ENCODE measurements around the gene THAP4.
"Not testable (repeated sequence)": the region's sequence is repeated elsewhere in the genome, so short reads cannot be mapped to it uniquely, and the experiment has no call there.

Gene THAP4

DNA sequence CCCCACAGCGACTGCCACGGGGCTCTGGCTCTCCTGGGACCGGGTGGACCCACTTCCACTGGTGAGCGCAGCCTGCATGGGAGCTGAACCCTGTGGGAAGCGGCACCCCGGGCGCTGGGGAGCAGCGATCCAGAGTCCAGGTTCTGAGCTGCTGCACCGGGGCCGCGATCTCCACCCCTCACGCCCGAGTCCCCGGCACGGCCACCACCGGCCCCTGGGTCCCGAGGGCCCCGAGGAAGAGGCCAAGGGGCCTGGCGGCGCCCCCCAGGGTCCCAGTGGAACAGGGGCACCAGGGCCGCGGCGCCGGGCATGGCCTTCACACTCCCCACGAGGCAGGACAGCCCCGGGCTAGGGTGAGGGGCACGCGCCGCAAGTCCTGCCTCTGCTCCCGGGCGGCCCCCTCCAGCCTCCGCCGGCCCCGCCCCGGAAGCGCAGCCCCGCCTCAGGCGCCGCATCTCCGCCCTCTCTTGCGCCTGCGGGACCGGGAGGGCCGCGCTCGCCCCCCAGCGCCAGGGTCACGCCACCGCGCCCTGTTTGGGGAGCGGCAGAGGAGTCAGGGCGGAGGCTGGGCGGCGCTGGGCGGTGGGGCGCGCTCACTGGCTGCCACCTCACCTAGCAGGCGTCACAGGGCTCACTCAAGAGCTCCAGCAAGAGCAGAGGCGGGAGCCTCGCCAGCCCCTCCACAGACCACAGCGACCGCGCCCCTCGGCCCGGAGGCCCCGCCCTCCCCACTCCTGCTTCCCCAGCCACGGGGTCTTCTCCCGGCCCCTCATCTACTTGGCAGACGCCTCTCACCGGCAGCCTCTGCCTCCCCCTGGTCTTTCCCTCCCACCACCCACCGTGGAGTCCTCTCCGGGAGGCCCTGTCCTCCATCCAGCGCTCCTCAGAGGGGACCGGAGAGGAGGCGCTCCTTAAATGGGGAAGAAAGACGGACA is 26.8 kb downstream of the THAP4 start:
- no peak for FAIRE-seq

- FAIRE-seq, result no peak
These were observed 28.1 kb downstream of the THAP4 start for GRCh38 chr2:241608881-241609280.

- no peak for FAIRE-seq
These were observed 29.6 kb downstream of the THAP4 start for GRCh38 chr2:241607162-241607885.

DNA sequence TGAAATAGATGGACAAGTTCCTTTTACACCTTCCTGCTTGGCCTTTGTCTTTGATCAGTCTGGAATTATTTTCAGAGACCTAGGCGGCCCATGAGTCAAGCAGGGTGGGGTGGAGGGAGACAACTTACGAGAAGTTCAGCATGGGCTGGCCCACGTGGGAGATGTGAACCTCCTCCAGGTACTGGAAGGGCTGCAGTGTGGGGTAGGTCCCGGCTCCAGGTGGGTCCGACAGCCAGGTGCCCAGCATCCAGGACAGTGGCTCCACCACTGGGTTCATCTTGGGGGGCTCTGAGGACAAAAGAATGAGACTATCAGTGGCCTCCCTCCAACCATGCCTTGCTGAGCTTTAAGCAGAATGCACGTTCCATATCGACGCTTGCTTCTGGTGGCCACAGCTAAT is 30.8 kb downstream of the THAP4 start:
- FAIRE-seq, result no peak

GRCh38 chr2:241603686-241604085 is 33.3 kb downstream of the THAP4 start:
- no peak for FAIRE-seq

- no peak for FAIRE-seq
These were observed 34.2 kb downstream of the THAP4 start for GRCh38 chr2:241602720-241603119.

DNA sequence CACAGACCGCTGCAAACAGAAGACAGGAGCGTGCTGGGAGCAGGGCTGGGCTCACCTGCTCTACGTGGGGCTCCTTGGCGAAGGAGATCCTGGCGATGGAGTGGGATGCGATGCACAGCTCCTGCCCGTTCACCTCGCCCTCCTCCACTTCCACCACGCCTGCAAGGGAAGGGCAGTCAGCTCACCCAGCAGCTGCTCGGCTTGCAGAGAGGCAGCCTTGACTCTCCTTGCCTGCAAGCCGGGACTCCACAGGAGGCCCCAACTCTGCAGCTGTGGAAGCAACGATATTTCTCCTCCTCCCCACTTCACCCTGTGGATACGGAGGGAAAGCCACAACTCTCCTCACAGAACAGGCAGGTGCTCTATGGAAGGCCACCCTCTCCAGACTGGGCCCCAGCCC is 35.1 kb downstream of the THAP4 start:
- no peak for FAIRE-seq

- no peak for FAIRE-seq
These were observed 37.3 kb downstream of the THAP4 start for GRCh38 chr2:241599615-241600014.

DNA sequence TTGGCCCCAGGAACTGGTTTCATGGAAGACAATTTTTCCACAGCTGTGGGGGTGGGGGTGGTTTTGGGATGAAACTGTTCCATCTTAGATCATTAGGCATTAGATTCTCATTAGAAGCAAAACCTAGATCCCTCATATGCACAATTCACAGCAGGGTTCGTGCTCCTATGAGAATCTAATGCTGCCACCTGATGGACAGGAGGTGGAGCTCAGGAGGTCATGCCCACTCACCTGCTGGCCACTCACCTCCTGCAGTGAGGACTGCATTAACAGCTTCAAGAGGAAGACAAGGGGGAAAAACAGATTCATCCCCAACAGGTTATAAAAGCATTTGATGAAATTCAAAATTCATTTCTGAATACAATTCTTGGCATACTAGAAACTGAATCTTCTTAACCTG is 38.5 kb downstream of the THAP4 start:
- FAIRE-seq, result no peak

DNA sequence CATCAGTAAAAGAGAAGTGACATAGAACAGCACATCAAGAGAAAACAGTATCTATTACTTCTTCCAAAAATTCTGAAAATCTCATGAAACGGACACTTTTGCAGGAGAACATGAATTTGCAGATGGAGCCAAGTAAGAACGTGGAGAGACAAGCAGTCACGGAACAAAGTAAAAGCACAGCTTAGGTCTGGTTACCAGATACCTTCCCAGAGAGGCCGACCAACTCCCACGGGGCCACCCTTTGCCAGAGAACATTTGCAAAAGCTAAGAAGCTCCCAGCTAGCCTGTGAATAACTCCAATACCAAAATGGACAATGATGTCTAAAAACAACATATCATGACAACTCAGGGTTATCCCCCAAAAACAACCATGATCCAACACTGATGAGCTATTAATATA is 38.9 kb downstream of the THAP4 start:
- FAIRE-seq, result no peak

DNA sequence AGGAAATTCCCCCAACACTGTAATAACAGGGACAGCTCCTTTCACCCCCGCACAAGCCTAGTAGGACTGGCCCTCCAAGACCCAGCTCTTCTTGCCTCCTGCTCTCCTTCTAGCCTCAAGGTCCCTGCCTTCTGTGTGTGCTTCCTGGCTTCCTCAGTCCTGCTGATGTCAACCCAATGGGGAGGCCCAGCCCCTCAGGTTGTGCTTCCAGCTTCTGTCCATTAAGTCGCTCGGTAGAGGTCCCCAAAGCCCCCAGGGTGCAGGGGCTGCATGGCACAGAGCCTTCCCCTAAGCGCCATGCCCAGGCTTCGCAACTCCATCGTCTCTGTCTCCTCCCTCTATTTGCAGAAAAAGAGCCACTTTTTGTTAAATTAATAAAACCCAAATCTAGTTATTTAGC is 39.4 kb downstream of the THAP4 start:
- no peak for FAIRE-seq

DNA sequence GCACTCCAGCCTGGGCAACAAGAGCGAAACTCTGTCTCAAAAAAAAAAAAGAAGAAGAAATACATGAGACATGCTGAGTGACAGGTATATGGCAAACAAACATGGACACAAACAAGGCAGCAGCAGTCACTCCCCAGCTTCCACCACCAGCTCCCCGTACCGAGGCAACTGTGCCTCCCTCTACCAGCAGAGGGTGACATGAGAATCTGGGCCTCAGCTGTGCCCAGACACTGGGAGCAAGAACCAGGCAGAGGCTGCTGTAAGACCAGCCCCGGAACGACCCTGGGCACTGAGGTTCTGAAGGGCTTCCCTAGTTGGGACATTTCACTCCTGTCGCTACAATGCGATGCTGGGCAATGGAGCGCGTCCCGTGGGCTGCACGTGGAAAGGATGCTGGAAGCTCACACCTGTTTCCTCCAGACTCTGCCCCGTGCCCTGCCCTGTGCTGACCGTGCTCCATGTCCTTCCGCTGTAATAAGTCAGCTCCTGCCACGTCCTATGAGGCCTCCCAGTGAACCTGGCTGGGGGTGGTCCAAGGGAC is 41.3 kb downstream of the THAP4 start:
- FAIRE-seq, result no peak

DNA sequence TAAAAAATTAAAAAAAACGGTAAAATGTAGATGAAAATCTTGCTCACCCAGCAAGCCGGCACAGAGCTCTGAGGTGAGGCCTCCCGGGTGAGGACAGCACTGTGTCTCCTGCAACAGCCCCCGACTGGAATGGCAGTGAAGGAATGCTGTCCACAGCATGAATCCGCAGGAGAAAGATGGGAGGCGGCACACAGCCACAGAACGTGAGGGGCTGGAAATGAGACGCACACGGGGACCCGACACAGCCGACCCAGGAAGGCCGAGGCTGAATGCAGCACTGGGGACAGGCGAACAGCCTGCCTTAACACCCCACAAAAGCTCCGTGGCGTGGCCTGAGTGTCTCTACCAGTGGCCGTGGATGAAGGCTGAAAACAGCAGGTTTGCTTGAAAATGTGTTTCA is 43.7 kb downstream of the THAP4 start:
- FAIRE-seq, result no peak

GRCh38 chr2:241592126-241592845 is 44.7 kb downstream of the THAP4 start:
- no peak for FAIRE-seq

GRCh38 chr2:241590496-241591455 is 46.2 kb downstream of the THAP4 start:
- not testable (repeated sequence) for FAIRE-seq

GRCh38 chr2:241589863-241590262 is 47.1 kb downstream of the THAP4 start:
- not testable (repeated sequence) for FAIRE-seq

DNA sequence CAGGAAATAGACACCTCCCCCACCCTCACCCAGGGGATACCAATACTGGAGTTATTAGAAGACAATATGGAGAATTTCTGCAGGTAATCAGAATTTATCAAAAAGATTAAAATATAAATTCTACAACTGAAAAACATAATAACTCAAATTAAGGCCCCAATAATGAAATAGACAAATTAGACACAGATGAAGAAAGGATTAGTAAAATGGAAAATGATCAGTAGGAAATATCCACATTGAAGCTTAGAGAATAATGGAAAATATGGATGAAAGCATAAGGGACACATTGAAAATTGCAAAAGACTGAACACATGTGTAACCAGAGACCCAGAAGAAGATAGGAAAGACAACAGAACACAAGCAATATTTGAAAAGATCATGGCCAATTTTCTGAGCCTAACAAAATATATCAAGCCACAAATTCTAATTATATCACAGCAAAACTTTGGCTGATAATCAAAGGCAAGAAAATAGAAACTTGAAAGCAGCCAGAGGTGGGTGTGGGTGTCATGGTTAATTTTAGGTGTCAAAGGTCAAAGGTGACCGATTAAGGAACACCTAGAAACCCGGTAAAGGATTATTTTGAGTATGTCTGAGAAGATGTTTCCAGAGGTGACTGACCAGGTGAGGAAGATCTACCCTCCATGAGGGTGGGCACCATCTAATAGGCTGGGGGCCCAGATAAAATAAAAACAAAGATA is 50.2 kb downstream of the THAP4 start:
- FAIRE-seq, result no peak

DNA sequence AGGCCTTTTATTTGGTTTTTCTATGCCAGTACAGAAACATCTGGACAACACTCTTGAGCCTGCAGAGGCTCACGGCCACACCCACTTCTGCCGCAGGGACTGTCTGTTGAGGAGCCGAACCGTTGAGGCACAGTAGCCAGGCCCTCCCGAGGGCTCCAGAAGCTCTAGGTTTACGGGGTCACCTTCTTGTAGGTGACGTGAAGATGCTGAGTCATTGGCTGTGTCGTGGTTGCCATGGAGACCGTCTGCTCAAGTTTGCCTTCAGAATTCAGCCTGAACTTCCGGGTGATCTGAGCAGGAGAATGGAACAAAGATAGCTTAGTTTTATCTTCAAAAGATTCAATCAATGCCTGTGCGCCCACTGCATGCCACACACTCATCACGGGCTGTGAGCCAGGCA is 52.5 kb downstream of the THAP4 start:
- no peak for FAIRE-seq

GRCh38 chr2:241582806-241583205 is 54.2 kb downstream of the THAP4 start:
- no peak for FAIRE-seq

GRCh38 chr2:241582328-241582727 is 54.6 kb downstream of the THAP4 start:
- FAIRE-seq, result no peak

DNA sequence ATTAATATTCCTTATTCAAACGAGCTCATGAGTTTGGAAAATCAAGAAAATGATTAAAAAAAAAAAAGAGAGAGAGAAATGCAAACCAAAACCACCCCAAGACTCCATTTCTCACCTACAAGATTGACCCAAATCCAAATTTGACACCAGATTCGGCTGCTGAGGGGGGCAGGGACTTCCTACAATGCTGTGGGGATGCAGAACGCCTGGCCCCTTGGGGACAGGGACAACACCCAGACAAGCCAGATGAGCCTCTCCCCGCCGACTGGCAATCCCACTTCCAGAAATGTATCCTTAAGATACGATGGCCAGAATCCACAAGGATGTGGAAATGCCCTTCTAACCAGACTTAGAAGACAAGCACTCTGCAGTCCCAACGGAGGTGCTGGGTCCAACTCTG is 57.7 kb downstream of the THAP4 start:
- FAIRE-seq, result no peak
